ENCODE results near the gene FRMD4A. TPM values are rescaled to one million over a fixed set of nuclear protein-coding genes. Genes with fewer than 3 reads are reported as not detected.
A peak's percentile ranks its signal among the peaks of the same experiment; 100 is the strongest.

Gene FRMD4A
- total RNA-seq, 4 donors from 2014 or later, result 13.7 to 27.2 (median 19.6) TPM

GRCh38 chr10:13887761-13888160 lies 443.0 kb downstream of the FRMD4A start:
- Histone ChIP-seq H3K4me1 (peaks cover 0 to 70% (median 8%) of the 10 kb centered on the region in 3 donors), H3K4me3 (no peak overlapping the region), H3K9me3 (no peaks in the 10 kb centered on the region), H3K36me3 (no peaks in the 10 kb centered on the region), H3K27ac (peak overlapping the region in 3 of 4 donors; percentile 4 to 18 (median 15)), H3K27me3 (no peaks in the 10 kb centered on the region)
- no peak for TF ChIP-seq CTCF (IDR thresholded peaks at IDR 0.05)
- no peak for TF ChIP-seq POLR2A (IDR thresholded peaks at IDR 0.05)
- TF ChIP-seq POLR2AphosphoS5 (IDR thresholded peaks at IDR 0.05), result no peak
- no peak for TF ChIP-seq EP300 (IDR thresholded peaks at IDR 0.05)
- 72 to 89% methylated on average over 3 to 4 of the region's 4 CpGs for WGBS, 2 donors (ENCODE audit: low coverage in 1 of 2)
- ATAC-seq, result no peak

- Histone ChIP-seq H3K9me3 (no peaks in the 10 kb centered on the region), H3K27ac (no peak overlapping the region), H3K4me3 (no peak overlapping the region), H3K4me1 (peaks cover 0 to 68% (median 4%) of the 10 kb centered on the region in 3 donors), H3K36me3 (no peaks in the 10 kb centered on the region), H3K27me3 (no peaks in the 10 kb centered on the region)
- no peak for TF ChIP-seq POLR2AphosphoS5 (IDR thresholded peaks at IDR 0.05)
- no peak for TF ChIP-seq EP300 (IDR thresholded peaks at IDR 0.05)
- no peak for TF ChIP-seq CTCF (IDR thresholded peaks at IDR 0.05)
- 84 to 96% methylated on average over 3 to 7 of the region's 9 CpGs for WGBS, 2 donors (ENCODE audit: low coverage in 1 of 2)
- no peak for ATAC-seq
These were observed 445.3 kb downstream of the FRMD4A start for GRCh38 chr10:13885238-13885990.

GRCh38 chr10:13883636-13884444 lies 446.9 kb downstream of the FRMD4A start:
- WGBS, 2 donors (ENCODE audit: low coverage in 1 of 2), result 13 to 37% methylated on average over 7 to 8 of the region's 8 CpGs
- Histone ChIP-seq H3K27me3 (no peaks in the 10 kb centered on the region), H3K4me1 (peaks cover 0 to 60% (median 2%) of the 10 kb centered on the region in 3 donors), H3K4me3 (no peak overlapping the region), H3K36me3 (no peaks in the 10 kb centered on the region), H3K9me3 (no peaks in the 10 kb centered on the region), H3K27ac (peak overlapping the region in 2 of 4 donors; percentile 52 to 55)
- TF ChIP-seq POLR2A (IDR thresholded peaks at IDR 0.05), result no peak
- no peak for TF ChIP-seq EP300 (IDR thresholded peaks at IDR 0.05)
- TF ChIP-seq POLR2AphosphoS5 (IDR thresholded peaks at IDR 0.05), result no peak
- no peak for TF ChIP-seq CTCF (IDR thresholded peaks at IDR 0.05)
- ATAC-seq, result no peak

GRCh38 chr10:13882119-13882711 lies 448.5 kb downstream of the FRMD4A start:
- Histone ChIP-seq H3K36me3 (no peaks in the 10 kb centered on the region), H3K27me3 (no peaks in the 10 kb centered on the region), H3K27ac (peak overlapping the region in 3 of 4 donors; percentile 53 to 55 (median 53)), H3K9me3 (no peaks in the 10 kb centered on the region), H3K4me3 (no peak overlapping the region), H3K4me1 (peaks cover 9 to 66% (median 10%) of the 10 kb centered on the region in 3 donors)
- TF ChIP-seq CTCF (IDR thresholded peaks at IDR 0.05) (no peak), POLR2AphosphoS5 (IDR thresholded peaks at IDR 0.05) (peak; percentile 23)
- WGBS, 2 donors (ENCODE audit: low coverage in 1 of 2), result 55 to 87% methylated on average over 6 to 7 of the region's 7 CpGs
- peak; percentile 34 for ATAC-seq
